ENCODE measurements around the gene LRFN4.

LRFN4 gene

DNA sequence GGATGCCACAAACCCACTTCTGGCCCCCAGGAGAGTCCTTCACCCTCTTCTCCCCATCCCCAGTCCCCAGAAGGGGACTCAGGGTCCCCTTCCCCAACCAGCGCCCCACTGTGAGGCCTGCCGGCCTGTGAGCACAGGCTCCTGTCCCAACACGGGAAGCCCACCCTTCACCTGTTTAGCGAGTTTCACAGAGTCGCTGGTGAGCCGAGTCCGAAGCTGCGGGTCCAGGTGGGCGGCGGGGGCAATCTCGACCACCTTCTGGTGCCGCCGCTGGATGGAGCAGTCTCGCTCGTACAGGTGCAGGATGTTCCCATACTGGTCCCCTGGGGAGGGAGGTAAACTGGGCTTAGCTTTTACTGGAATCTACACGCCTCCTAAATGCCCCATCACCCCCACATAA, 13.3 kb downstream of the LRFN4 start:
- peaks cover 15% of the 10 kb centered on the region; the same call in 1 of the 2 replicates for H3K4me1 ChIP-seq (ENCODE audit: low read length)
- H3K27ac ChIP-seq (ENCODE audit: low read length): no peak overlapping the region
- H3K4me3 ChIP-seq (ENCODE audit: low read length): no peak overlapping the region
- H3K79me2 ChIP-seq (ENCODE audit: low read length): no peaks in the 10 kb centered on the region
- no peak overlapping the region for H3K4me2 ChIP-seq (ENCODE audit: low read depth, low read length)
- no peaks in the 10 kb centered on the region for H3F3A ChIP-seq (ENCODE audit: insufficient read depth, low read length)
- no peaks in the 10 kb centered on the region for H4K20me1 ChIP-seq (ENCODE audit: insufficient read depth, low read length)
- H3K27me3 ChIP-seq (replicated peaks; ENCODE audit: insufficient read depth, low read length): peaks cover 10% of the 10 kb centered on the region
- H2AFZ ChIP-seq (ENCODE audit: low read length): no peak overlapping the region; the same call in 1 of the 2 replicates
- no peak for DNase-seq
- no peak overlapping the region for H3K9ac ChIP-seq (ENCODE audit: low read length)
- H3K9me2 ChIP-seq (replicated peaks; ENCODE audit: insufficient read depth, low read length): no peaks in the 10 kb centered on the region
- TF ChIP-seq EZH2phosphoT487 (IDR thresholded peaks at IDR 0.05; ENCODE audit: low read length) (no peak), EZH2 (optimal IDR thresholded peaks at IDR 0.05; ENCODE audit: low read depth, low read length) (no peak)
- TF ChIP-seq, protein P1, sequence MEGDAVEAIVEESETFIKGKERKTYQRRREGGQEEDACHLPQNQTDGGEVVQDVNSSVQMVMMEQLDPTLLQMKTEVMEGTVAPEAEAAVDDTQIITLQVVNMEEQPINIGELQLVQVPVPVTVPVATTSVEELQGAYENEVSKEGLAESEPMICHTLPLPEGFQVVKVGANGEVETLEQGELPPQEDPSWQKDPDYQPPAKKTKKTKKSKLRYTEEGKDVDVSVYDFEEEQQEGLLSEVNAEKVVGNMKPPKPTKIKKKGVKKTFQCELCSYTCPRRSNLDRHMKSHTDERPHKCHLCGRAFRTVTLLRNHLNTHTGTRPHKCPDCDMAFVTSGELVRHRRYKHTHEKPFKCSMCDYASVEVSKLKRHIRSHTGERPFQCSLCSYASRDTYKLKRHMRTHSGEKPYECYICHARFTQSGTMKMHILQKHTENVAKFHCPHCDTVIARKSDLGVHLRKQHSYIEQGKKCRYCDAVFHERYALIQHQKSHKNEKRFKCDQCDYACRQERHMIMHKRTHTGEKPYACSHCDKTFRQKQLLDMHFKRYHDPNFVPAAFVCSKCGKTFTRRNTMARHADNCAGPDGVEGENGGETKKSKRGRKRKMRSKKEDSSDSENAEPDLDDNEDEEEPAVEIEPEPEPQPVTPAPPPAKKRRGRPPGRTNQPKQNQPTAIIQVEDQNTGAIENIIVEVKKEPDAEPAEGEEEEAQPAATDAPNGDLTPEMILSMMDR (IDR thresholded peaks at IDR 0.05; ENCODE audit: low read length): no peak
- no peaks in the 10 kb centered on the region for H3K36me3 ChIP-seq (replicated peaks; ENCODE audit: insufficient read depth, low read length)
- H3K9me3 ChIP-seq (replicated peaks; ENCODE audit: insufficient read depth, low read length): no peaks in the 10 kb centered on the region

DNA sequence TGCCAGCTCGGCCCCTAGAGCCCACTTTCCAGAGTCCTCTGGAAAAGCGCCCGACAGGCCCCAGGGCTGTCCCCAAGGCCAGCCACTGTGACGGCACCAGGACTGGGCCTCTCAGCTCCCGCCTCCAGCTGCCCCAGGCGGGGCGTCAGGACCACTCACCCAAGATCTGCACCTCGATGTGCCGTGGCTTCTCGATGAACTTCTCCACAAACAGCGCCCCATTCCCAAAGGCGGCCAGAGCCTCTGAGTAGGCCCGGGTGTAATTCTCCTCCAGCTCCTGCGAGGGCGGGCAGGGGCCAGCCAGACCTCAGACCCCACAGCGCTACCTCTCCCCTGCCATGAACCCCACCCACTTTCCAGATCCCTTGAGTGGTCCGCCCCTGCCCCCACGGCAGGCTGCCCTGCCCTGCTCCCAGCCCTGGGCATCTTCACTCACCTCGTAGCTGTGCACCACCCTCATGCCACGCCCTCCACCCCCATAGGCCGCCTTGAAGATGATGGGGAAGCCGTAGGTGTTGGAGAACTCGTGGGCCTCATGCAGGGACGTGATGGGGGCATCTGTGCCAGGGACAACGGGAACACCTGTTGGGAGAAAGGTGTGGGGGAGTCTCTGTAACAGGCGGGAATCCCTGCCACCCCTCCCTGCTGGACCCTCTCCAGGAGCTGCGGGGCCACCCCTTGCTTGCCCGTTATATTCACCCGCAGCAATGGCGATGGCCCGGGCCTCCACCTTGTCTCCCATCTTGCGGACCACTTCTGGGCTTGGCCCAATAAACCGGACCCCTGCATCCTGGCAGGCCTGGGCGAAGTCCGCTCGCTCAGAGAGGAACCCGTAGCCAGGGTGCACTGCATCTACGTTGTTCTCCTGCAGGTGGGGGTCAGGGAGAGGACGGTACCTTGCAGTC, 14.0 kb downstream of the LRFN4 start:
- H3K27me3 ChIP-seq (replicated peaks; ENCODE audit: insufficient read depth, low read length): peaks cover 18% of the 10 kb centered on the region
- no peaks in the 10 kb centered on the region for H3F3A ChIP-seq (ENCODE audit: insufficient read depth, low read length)
- H3K4me2 ChIP-seq (ENCODE audit: low read depth, low read length): no peak overlapping the region
- peaks cover 13% of the 10 kb centered on the region; the same call in 1 of the 2 replicates for H3K4me1 ChIP-seq (ENCODE audit: low read length)
- H3K79me2 ChIP-seq (ENCODE audit: low read length): no peaks in the 10 kb centered on the region
- H3K27ac ChIP-seq (ENCODE audit: low read length): no peak overlapping the region
- H2AFZ ChIP-seq (ENCODE audit: low read length): no peak overlapping the region
- no peaks in the 10 kb centered on the region for H4K20me1 ChIP-seq (ENCODE audit: insufficient read depth, low read length)
- H3K9ac ChIP-seq (ENCODE audit: low read length): no peak overlapping the region
- DNase-seq: no peak
- no peaks in the 10 kb centered on the region for H3K36me3 ChIP-seq (replicated peaks; ENCODE audit: insufficient read depth, low read length)
- no peak overlapping the region for H3K4me3 ChIP-seq (ENCODE audit: low read length)
- H3K9me2 ChIP-seq (replicated peaks; ENCODE audit: insufficient read depth, low read length): no peaks in the 10 kb centered on the region
- no peak for TF ChIP-seq EZH2phosphoT487 (IDR thresholded peaks at IDR 0.05; ENCODE audit: low read length)
- TF ChIP-seq, protein P1 (IDR thresholded peaks at IDR 0.05; ENCODE audit: low read length): no peak
- no peak for TF ChIP-seq EZH2 (optimal IDR thresholded peaks at IDR 0.05; ENCODE audit: low read depth, low read length)
- no peaks in the 10 kb centered on the region for H3K9me3 ChIP-seq (replicated peaks; ENCODE audit: insufficient read depth, low read length)

DNA sequence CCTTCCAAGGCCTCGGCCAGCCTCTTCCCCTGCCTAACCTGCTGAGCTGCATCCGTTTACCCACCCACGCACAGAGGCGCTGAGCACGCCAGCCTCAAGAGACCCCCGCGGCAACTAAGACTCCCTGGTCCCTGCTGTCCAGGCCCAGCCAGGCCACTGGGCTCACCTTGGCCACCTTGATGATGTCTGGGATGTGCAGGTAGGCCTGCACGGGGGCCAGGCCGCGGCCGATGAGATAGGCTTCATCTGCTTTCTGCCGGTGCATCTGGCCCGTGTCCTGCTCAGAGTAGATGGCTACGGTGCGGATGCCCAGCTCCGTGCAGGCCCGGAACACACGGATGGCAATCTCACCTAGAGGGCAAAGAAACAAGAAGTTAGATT, 14.6 kb downstream of the LRFN4 start:
- no peaks in the 10 kb centered on the region for H3K9me2 ChIP-seq (replicated peaks; ENCODE audit: insufficient read depth, low read length)
- H3K27ac ChIP-seq (ENCODE audit: low read length): no peak overlapping the region
- H3K27me3 ChIP-seq (replicated peaks; ENCODE audit: insufficient read depth, low read length): peaks cover 24% of the 10 kb centered on the region
- H3K36me3 ChIP-seq (replicated peaks; ENCODE audit: insufficient read depth, low read length): no peaks in the 10 kb centered on the region
- no peak overlapping the region for H3K9ac ChIP-seq (ENCODE audit: low read length)
- H4K20me1 ChIP-seq (ENCODE audit: insufficient read depth, low read length): no peaks in the 10 kb centered on the region
- no peak overlapping the region for H3K4me3 ChIP-seq (ENCODE audit: low read length)
- no peak for DNase-seq
- H3K4me2 ChIP-seq (ENCODE audit: low read depth, low read length): no peak overlapping the region
- TF ChIP-seq EZH2 (optimal IDR thresholded peaks at IDR 0.05; ENCODE audit: low read depth, low read length) (no peak), EZH2phosphoT487 (IDR thresholded peaks at IDR 0.05; ENCODE audit: low read length) (no peak)
- TF ChIP-seq, protein P1 (IDR thresholded peaks at IDR 0.05; ENCODE audit: low read length): no peak
- H2AFZ ChIP-seq (ENCODE audit: low read length): no peak overlapping the region
- peaks cover 12% of the 10 kb centered on the region; the same call in 1 of the 2 replicates for H3K4me1 ChIP-seq (ENCODE audit: low read length)
- H3F3A ChIP-seq (ENCODE audit: insufficient read depth, low read length): no peaks in the 10 kb centered on the region
- no peaks in the 10 kb centered on the region for H3K9me3 ChIP-seq (replicated peaks; ENCODE audit: insufficient read depth, low read length)
- H3K79me2 ChIP-seq (ENCODE audit: low read length): no peaks in the 10 kb centered on the region
